Erythroblast (primary cell): ENCODE measurements around the gene TRIM59.

Experiments used
- GATA1 ChIP-seq: IDR thresholded peaks from 2 replicates; pipeline ENCODE4 v1.6.1; 2011; ENCODE audit warnings: low read depth, mild to moderate bottlenecking, control low read depth, low read length, moderate library complexity
- POLR2A ChIP-seq: IDR thresholded peaks from 2 replicates; pipeline ENCODE4 v1.6.1; 2011; ENCODE audit warnings: mild to moderate bottlenecking, low read length

GRCh38 chr3:160403796-160404470 lies 45.7 kb downstream of the TRIM59 start:
- TF ChIP-seq POLR2A: no peak
- no peak for TF ChIP-seq GATA1
